Right renal cortex interstitium (tissue), 3 donors: ENCODE measurements around the gene GTF3C5. TPM values are rescaled to one million over a fixed set of nuclear protein-coding genes. Genes with fewer than 3 reads are reported as not detected.

Experiments
- DNase-seq, 3 donors: peaks; one replicate each; pipeline ENCODE4 v3.0.0-alpha.2; 2013; ENCODE audit warnings: low read depth in 3 of 3, low spot score in 2 of 3
- polyA plus RNA-seq, 3 donors: library from polyadenylated mRNA; unstranded; fragments of 120-200 nt; gene quantifications; one replicate each; pipeline ENCODE4 v1.2.1, GENCODE V29; 2013; ENCODE audit not compliant: insufficient read length in 3 of 3

The GTF3C5 gene
- polyA plus RNA-seq, 3 donors = 62.3 to 64.2 (median 64.1) TPM

DNA sequence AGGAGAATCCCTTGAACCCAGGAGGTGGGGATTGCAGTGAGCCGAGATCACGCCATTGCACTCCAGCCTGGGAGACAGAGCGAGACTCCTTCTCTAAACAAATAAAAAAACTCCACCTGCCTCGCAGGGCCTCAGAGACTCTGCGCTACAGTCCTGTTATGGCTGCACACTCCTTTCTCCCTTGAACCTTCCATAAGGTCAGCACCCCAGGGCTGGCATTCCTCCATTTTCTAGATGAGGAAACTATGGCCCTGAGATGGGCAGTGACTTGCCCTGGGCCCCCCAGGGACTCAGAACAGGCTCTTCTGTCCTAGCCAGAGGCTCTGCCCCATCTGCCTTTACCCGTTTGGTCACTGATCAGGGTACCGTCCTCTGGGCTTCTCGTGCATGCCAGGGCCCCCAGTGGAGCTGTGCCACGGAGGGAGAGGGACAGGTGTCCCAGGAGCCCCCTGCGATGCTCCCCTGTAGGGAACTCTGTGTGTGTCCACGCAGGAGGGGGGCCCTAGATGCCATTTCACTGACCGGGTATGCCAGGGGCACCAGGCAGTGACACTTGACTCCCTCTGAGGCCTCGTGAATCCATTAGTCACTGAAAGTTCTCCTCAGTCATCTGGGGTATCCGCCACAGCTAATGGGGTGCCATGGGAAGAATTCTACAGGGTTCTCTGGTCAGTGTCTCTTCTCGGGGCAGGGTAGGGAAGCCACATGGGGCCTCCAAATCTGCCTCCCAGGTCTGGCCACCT lies 74.1 kb downstream of the GTF3C5 start:
- DNase-seq = no peak

DNA sequence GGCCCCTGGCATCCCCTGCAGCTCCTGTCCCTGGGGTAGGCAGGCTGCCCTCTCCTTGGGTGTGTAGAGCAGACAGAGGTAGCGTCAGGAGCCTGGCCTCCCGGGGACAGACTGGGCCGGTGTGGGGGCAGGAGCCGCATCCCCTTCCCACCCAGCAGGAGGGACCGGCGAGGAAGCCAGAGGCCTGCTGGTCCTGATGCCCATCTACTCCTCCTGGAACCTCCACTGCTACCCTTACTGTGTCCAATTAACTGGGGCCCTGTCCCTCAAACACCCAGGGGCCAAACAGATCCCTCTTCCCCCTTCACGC lies 74.6 kb downstream of the GTF3C5 start:
- DNase-seq = no peak

DNA sequence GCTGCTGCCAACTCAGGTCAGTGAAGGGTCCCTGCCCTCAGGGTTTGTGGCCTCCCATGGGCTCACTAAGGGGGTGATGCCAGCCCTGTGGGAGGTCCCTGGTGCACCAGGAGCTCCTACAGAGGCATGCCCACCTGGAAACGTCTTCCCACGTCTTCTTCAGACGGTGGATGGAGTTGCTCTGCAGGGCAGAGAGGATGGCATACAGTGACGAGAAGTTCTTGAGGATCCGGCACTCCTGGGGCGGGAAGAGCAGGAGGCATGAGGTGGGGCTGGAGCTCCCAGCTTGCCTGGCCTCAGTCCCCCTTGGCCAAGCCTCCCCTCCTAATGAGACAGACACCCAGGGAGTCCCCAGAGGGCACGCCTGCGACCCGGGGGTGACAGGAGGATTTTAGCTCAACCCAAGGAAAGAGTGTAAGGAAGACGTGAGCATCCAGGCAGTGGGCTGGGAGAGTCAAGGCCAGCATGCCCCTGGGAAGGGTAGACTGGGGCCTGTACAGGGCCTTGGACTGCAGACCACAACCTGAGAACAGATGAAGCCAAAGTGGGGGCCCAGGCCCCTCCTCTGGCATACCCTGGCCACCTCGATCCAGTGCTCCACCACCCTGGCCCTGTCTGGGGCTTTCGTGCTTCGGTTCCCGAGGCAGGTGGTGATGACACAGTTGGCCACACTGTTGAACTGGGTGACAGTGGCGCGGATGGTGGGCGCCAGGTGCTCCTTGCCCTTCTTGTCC lies 75.9 kb downstream of the GTF3C5 start:
- no peak for DNase-seq

DNA sequence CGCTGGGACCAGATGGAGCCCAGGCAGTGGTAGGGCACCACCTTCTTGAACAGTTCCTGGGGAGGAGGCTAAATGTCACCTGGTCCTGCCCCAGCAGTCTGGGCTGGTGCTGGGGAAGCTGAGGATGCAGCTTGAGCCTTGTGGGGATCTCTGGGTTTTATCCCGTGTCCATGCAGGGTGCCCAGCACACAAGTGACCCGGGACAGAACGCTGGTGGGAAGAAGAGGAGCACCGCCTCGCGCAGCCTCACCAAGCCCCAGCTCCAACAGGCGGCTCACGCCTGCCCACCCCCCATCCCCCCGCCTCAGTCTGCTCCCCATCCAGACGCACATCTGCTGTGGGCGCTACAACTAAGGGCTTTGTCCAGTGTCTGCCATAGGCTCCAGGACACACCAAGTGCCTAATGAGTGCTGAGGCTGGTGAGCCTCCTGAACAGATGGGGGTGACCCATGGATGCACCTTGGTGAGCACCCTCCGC lies 76.5 kb downstream of the GTF3C5 start:
- DNase-seq = no peak

Other genes with a start within 250 kb of the GTF3C5 start
- 1 to 10 TPM; 3.2 to 3.8 (median 3.4) TPM for gene AK8, start 152.7 kb upstream of the GTF3C5 start, polyA plus RNA-seq
- gene SPACA9, start 152.1 kb upstream of the GTF3C5 start, polyA plus RNA-seq = 1 to 10 TPM; 8.4 to 9.3 (median 9.3) TPM
- gene TSC1, start 86.4 kb upstream of the GTF3C5 start, polyA plus RNA-seq = 10 to 100 TPM; 36.5 to 40.5 (median 38.5) TPM
- 1 to 10 TPM in 1 of 3 donors, under 1 TPM in 2; 0.72 to 1.3 (median 0.92) TPM for gene GFI1B, start 52.3 kb upstream of the GTF3C5 start, polyA plus RNA-seq
- 1 to 10 TPM; 2.8 to 3.8 (median 3.2) TPM for gene CEL, start 31.0 kb downstream of the GTF3C5 start, polyA plus RNA-seq
- 10 to 100 TPM; 32.3 to 32.7 (median 32.5) TPM for gene RALGDS, start 90.2 kb downstream of the GTF3C5 start, polyA plus RNA-seq
- gene GBGT1, start 132.9 kb downstream of the GTF3C5 start, polyA plus RNA-seq = 1 to 10 TPM; 1.3 to 1.6 (median 1.6) TPM
- under 1 TPM in 1 of 3 donors, not detected in 2; 0.64 TPM for gene OBP2B, start 178.3 kb downstream of the GTF3C5 start, polyA plus RNA-seq
- gene ABO, start 244.2 kb downstream of the GTF3C5 start, polyA plus RNA-seq = 10 to 100 TPM in 2 of 3 donors, 1 to 10 TPM in 1; 6.8 to 19.5 (median 18.7) TPM